NB4 (cell line): ENCODE results near the gene CHKA.
"Not testable (repeated sequence)": the region's sequence is repeated elsewhere in the genome, so short reads cannot be mapped to it uniquely, and the experiment has no call there.

Source experiments
- DNase-seq: peaks from one replicate; pipeline ENCODE4 v3.0.0; 2010; ENCODE audit warnings: low read depth
- H3K4me3 ChIP-seq: one replicate; pipeline ENCODE4 v1.5.1; 2011; ENCODE audit warnings: mild to moderate bottlenecking, low read depth, low read length, moderate library complexity
- CTCF ChIP-seq: IDR thresholded peaks from one replicate; pipeline ENCODE4 v1.5.1; 2012; ENCODE audit warnings: low read depth, low read length
- MAX ChIP-seq: IDR thresholded peaks from 2 replicates; pipeline ENCODE4 v1.6.1; 2011; ENCODE audit warnings: low read depth, low read length
- MYC ChIP-seq: IDR thresholded peaks from 2 replicates; pipeline ENCODE4 v1.6.1; 2011; ENCODE audit warnings: low read depth, low read length
- POLR2A ChIP-seq: IDR thresholded peaks from 2 replicates; pipeline ENCODE4 v1.6.1; 2011; ENCODE audit warnings: mild to moderate bottlenecking; ENCODE audit not compliant: insufficient read length; ENCODE audit errors: extremely low read depth

CHKA gene

DNA sequence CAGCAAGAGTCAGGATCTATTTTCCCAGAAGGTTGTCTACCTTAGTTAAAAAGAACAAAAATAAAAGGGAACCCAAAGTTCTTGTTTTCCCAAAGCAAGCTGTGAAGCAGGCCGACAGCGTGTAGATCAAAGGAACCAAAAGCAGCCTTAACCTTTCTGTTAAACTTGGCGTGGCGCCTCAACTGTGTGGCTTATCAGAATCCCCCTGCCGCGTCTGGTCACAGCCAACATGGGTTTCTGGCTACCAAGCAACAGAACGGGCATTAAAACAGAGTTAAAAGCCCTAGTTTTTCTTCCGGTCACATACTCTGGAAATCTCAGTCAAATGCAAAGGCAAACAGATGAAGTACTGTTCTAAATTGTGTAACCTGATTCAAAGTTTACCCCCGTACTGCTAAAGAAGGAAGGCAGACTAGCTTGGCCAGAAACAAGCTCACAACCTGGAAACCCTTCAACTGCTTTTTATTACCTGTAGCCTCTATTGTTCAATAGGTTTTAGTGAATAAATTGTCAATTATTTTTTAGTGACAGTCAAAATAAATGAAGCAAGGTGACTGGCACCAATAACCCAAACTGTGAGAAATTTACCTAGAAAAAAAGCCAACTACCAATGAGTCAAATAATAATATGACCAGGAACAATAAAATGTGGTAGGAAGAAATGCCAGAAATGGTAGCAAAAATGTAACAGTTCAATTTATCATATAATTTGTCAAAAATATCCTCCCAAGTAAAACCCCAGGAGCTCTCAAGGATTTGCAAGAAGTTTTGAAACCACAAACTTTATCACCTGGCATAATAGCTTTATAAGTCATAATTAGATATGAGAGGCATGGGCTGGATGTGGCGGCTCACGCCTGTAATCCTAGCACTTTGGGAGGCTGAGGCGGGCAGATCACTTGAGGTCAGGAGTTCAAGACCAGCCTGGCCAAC, 21.4 kb downstream of the CHKA start:
- no peak for TF ChIP-seq CTCF
- no peak for TF ChIP-seq POLR2A
- no peak for TF ChIP-seq MYC
- no peak for TF ChIP-seq MAX
- DNase-seq: no peak
- no peak overlapping the region for H3K4me3 ChIP-seq

DNA sequence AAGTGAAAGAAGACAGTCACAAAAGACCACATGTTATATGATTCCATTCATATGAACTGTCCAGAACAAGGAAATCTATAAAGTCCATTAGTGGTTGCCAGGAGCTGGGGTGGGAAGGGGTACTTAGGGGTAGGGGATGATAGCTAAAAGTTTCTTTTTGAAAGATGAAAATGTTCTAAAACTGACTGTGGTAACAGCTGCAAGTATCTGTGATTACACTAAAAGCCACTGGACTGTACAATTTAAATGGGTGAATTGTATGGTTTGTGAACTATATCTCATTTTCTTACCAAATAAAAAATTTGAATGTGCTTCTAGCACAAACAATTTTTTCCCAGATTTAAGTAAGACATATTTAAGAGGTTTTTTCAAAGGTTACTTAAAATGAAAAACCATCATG, 22.1 kb downstream of the CHKA start:
- no peak for DNase-seq
- TF ChIP-seq CTCF (no peak), POLR2A (no peak), MAX (no peak), MYC (no peak)
- H3K4me3 ChIP-seq: no peak overlapping the region

DNA sequence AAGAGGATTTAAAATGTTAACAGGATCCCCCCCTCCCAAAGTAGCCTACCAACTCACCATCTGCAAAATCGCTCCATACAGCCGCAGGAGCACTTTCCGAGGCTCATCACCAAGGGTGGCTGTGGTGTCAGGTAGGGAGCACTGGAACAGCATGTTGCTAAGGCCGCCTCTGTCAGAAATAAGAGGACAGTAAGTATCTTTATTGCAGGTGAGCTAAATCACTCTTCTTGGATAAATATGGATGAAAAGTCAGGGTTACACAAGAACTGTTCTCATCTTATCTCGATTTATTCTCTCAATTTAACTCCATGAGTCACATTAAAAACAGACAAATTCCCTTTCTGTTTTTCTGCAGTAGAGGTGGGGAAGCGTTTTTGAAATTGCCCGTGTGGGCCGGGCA, 24.2 kb downstream of the CHKA start:
- H3K4me3 ChIP-seq: no peak overlapping the region
- no peak for TF ChIP-seq MAX
- no peak for TF ChIP-seq MYC
- TF ChIP-seq CTCF: no peak
- TF ChIP-seq POLR2A: no peak
- no peak for DNase-seq

GRCh38 chr11:68093565-68093964, 27.6 kb downstream of the CHKA start:
- TF ChIP-seq MYC (no peak), CTCF (no peak), MAX (no peak), POLR2A (no peak)
- no peak for DNase-seq
- no peak overlapping the region for H3K4me3 ChIP-seq

GRCh38 chr11:68092946-68093345, 28.2 kb downstream of the CHKA start:
- H3K4me3 ChIP-seq, DNase-seq: not testable (repeated sequence)

- no peak overlapping the region for H3K4me3 ChIP-seq
- DNase-seq: no peak
- no peak for TF ChIP-seq MAX
- no peak for TF ChIP-seq CTCF
- TF ChIP-seq POLR2A: no peak
- TF ChIP-seq MYC: no peak
These were observed 28.8 kb downstream of the CHKA start for GRCh38 chr11:68092411-68092810.
